H7 (cell line): ENCODE measurements around the gene NMUR2. TPM values are rescaled to one million over a fixed set of nuclear protein-coding genes. Genes with fewer than 3 reads are reported as not detected.

Experiments
- DNase-seq: peaks from one replicate; pipeline ENCODE4 v3.0.0; 2012
- H3K27me3 ChIP-seq: 2 replicates; pipeline ENCODE4 v1.6.0; 2011; ENCODE audit warnings: mild to moderate bottlenecking, low read length; ENCODE audit not compliant: control insufficient read depth, insufficient read depth
- H3K36me3 ChIP-seq: replicated peaks from 2 replicates; pipeline ENCODE4 v1.5.1; 2011; ENCODE audit warnings: low read length; ENCODE audit not compliant: control insufficient read depth, insufficient read depth
- H3K4me3 ChIP-seq: 2 replicates; pipeline ENCODE4 v1.5.1; 2011; ENCODE audit warnings: low read depth, mild to moderate bottlenecking, control low read depth, low read length, moderate library complexity; ENCODE audit not compliant: insufficient read depth
- total RNA-seq: library from RNA; depleted of rRNA; stranded (reverse); fragments of >200 nt; shearing (Covaris generic); gene quantifications from 2 replicates; pipeline ENCODE4 v1.2.3, GENCODE V29; 2014

The NMUR2 gene
- total RNA-seq, 1 experiment from 2014 or later: not detected

GRCh38 chr5:152356506-152356905, 48.6 kb downstream of the NMUR2 start:
- no peaks in the 10 kb centered on the region for H3K36me3 ChIP-seq
- H3K4me3 ChIP-seq: no peak overlapping the region
- no peak for DNase-seq
- H3K27me3 ChIP-seq: no peaks in the 10 kb centered on the region; the same call in 1 of the 2 replicates

- DNase-seq: no peak
- H3K27me3 ChIP-seq: no peaks in the 10 kb centered on the region
- no peak overlapping the region for H3K4me3 ChIP-seq
- H3K36me3 ChIP-seq: no peaks in the 10 kb centered on the region
Observed at GRCh38 chr5:152355061-152355460, 50.0 kb downstream of the NMUR2 start.

- no peaks in the 10 kb centered on the region for H3K27me3 ChIP-seq
- no peak for DNase-seq
- no peaks in the 10 kb centered on the region for H3K36me3 ChIP-seq
- H3K4me3 ChIP-seq: no peak overlapping the region
Observed at GRCh38 chr5:152353001-152353400, 52.1 kb downstream of the NMUR2 start.

- H3K27me3 ChIP-seq: no peaks in the 10 kb centered on the region
- H3K4me3 ChIP-seq: no peak overlapping the region
- peak; percentile 39 for DNase-seq
- no peaks in the 10 kb centered on the region for H3K36me3 ChIP-seq
Observed at GRCh38 chr5:152349683-152350526, 55.2 kb downstream of the NMUR2 start.
